Tibial nerve (tissue), 4 donors: ENCODE data around the gene SH3GL1. TPM values are rescaled to one million over a fixed set of nuclear protein-coding genes. Genes with fewer than 3 reads are reported as not detected.

ENCODE experiments used
- small RNA-seq: library from RNA; depleted of rRNA; stranded (forward); fragments of <200 nt; gene quantifications from one replicate; pipeline ENCODE3, GENCODE V24; 2016
- total RNA-seq, 4 donors: library from RNA; depleted of rRNA; stranded (reverse); fragments of >200 nt; gene quantifications; one replicate each; pipeline ENCODE4 v1.1.0, GENCODE V29; 2016

SH3GL1 gene
- total RNA-seq, 4 donors from 2014 or later, result 35.0 to 64.8 (median 52.9) TPM

Small RNAs within 50 kb of the gene (small RNA-seq; reads per million reads assigned to genes)
- not detected for gene MIR4746

Other genes with a start within 250 kb of the SH3GL1 start
- not detected for gene CREB3L3, start 246.9 kb downstream of the SH3GL1 start, total RNA-seq
- gene SIRT6, start 218.0 kb downstream of the SH3GL1 start, total RNA-seq, result 10 to 100 TPM; 17.7 to 41.4 (median 38.2) TPM
- gene ANKRD24, start 217.9 kb downstream of the SH3GL1 start, total RNA-seq, result 1 to 10 TPM in 1 of 4 donors, under 1 TPM in 3; 0.30 to 1.7 (median 0.61) TPM
- gene EBI3, start 171.0 kb downstream of the SH3GL1 start, total RNA-seq, result 10 to 100 TPM in 2 of 4 donors, 1 to 10 TPM in 2; 1.4 to 18.0 (median 9.0) TPM
- 10 to 100 TPM; 19.4 to 33.9 (median 24.0) TPM for gene YJU2, start 153.5 kb downstream of the SH3GL1 start, total RNA-seq
- gene SHD, start 121.3 kb downstream of the SH3GL1 start, total RNA-seq, result not detected
- gene TMIGD2, start 98.2 kb downstream of the SH3GL1 start, total RNA-seq, result 1 to 10 TPM in 2 of 4 donors, under 1 TPM in 1, not detected in 1; 0.60 to 7.9 (median 1.2) TPM
- gene FSD1, start 95.9 kb downstream of the SH3GL1 start, total RNA-seq, result under 1 TPM in 1 of 4 donors, not detected in 3; 0.87 TPM
- 1 to 10 TPM in 3 of 4 donors, not detected in 1; 3.1 to 6.0 (median 4.8) TPM for gene STAP2, start 61.7 kb downstream of the SH3GL1 start, total RNA-seq
- gene MPND, start 57.0 kb downstream of the SH3GL1 start, total RNA-seq, result 10 to 100 TPM in 1 of 4 donors, 1 to 10 TPM in 3; 2.2 to 13.2 (median 6.6) TPM
- gene CHAF1A, start 2.1 kb upstream of the SH3GL1 start, total RNA-seq, result 10 to 100 TPM in 1 of 4 donors, 1 to 10 TPM in 3; 4.9 to 18.6 (median 8.1) TPM
- 100 to 1,000 TPM in 1 of 4 donors, 10 to 100 TPM in 3; 84.3 to 101 (median 92.2) TPM for gene UBXN6, start 57.2 kb upstream of the SH3GL1 start, total RNA-seq
- 10 to 100 TPM; 30.2 to 54.0 (median 48.7) TPM for gene HDGFL2, start 71.8 kb upstream of the SH3GL1 start, total RNA-seq
- 100 to 1,000 TPM in 3 of 4 donors, 10 to 100 TPM in 1; 65.1 to 689 (median 138) TPM for gene PLIN4, start 117.9 kb upstream of the SH3GL1 start, total RNA-seq
- 10 to 100 TPM; 12.0 to 26.7 (median 19.1) TPM for gene PLIN5, start 134.7 kb upstream of the SH3GL1 start, total RNA-seq
- 1 to 10 TPM in 3 of 4 donors, under 1 TPM in 1; 0.66 to 2.5 (median 1.4) TPM for gene LRG1, start 139.5 kb upstream of the SH3GL1 start, total RNA-seq
- gene SEMA6B, start 159.1 kb upstream of the SH3GL1 start, total RNA-seq, result 10 to 100 TPM in 2 of 4 donors, 1 to 10 TPM in 2; 1.5 to 18.6 (median 7.4) TPM
- 1 to 10 TPM; 7.3 to 8.8 (median 8.4) TPM for gene TNFAIP8L1, start 239.0 kb upstream of the SH3GL1 start, total RNA-seq